Measurements from ENCODE around the gene RIOX2. TPM values are rescaled to one million over a fixed set of nuclear protein-coding genes. Genes with fewer than 3 reads are reported as not detected.

RIOX2 gene
- 26.0 and 33.1 TPM in 2 replicates for total RNA-seq

DNA sequence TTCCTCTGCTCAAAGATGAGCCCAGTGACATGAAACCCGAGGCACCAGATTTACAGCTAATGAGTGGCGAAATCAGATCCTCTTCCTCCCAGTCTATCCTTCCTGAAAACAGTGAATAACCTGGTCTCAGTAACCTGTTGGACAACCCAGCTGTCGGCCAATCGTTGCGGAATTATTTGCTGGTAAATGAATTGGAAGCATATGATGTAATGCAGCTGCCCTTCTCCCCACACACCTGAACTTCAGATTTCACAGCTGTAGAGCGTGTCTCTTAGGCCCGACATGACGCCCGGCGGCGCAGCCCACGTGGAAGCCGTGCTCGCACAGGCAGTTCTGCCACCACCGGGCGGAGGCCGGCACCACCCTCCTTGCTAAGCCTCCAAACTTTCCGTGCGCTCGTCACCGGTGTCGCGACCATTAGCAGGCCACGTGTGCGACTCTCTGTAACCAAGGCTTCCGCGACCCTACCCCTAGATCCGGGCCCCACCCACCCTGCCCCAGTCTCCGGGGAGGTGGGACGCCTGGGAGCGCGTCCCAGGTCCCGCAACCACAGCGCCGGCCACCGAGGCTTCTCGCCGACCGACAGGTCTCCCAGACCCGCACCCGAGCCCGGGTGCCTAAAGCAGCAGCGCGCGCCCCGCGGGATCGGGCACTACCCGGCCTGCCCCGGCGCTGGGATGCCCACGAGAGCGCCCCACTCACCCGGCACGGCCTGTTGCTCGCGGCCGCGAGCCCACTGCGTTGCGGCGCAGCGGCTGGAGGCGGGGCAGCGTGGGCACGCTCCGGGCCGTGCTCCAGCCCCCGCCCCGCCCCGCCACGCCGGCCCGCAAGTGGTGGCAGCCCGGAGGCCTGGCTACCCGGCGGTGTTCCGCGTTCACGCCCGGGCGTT, at the start of gene RIOX2:
RIOX2 (minus strand) TSS at position 753 of the 889 bp plus-strand sequence. CDS start 4,838 bp downstream, outside the sequence.

Other genes with a start within 250 kb of the RIOX2 start
- gene ARL6, start 207.7 kb downstream of the RIOX2 start, total RNA-seq, result 2.0 and 5.1 TPM in 2 replicates
- gene CRYBG3, start 150.4 kb downstream of the RIOX2 start, total RNA-seq, result 11.1 and 15.5 TPM in 2 replicates
- gene GABRR3, start 62.9 kb upstream of the RIOX2 start, total RNA-seq, result not detected in 2 replicates
- gene OR5AC2, start 114.7 kb upstream of the RIOX2 start, total RNA-seq, result not detected in 2 replicates
- not detected in 2 replicates for gene OR5H1, start 158.3 kb upstream of the RIOX2 start, total RNA-seq
- not detected in 2 replicates for gene OR5H14, start 175.0 kb upstream of the RIOX2 start, total RNA-seq
- gene OR5H15, start 194.3 kb upstream of the RIOX2 start, total RNA-seq, result not detected in 2 replicates